Natural killer cell (primary cell): ENCODE data around the gene GMPR. TPM values are rescaled to one million over a fixed set of nuclear protein-coding genes. Genes with fewer than 3 reads are reported as not detected.

Experiments used
- ATAC-seq, 3 donors: fragments of 150-1000 bp in 2 of 3; fragments of 200-7000 bp in 1 of 3; cut with Tn5 transposase; 1 replicate in 1 of 3; 2 replicates in 2 of 3; pipeline ENCODE4 v1.10.0; 2021; ENCODE audit warnings: mild to moderate bottlenecking in 2 of 3, moderate library complexity in 2 of 3
- DNase-seq, 2 donors: peaks; one replicate each; pipeline versions ENCODE4 v3.0.0 to v3.0.0-alpha.2; 2013 to 2021; ENCODE audit warnings: mixed read lengths in 1 of 2
- H3K27ac ChIP-seq: one replicate; pipeline ENCODE4 v1.5.1; 2013; ENCODE audit warnings: mild to moderate bottlenecking, low read length
- H3K27me3 ChIP-seq: one replicate; pipeline ENCODE4 v1.6.1; 2013; ENCODE audit warnings: low read length; ENCODE audit not compliant: control insufficient read depth, insufficient read depth
- H3K36me3 ChIP-seq: one replicate; pipeline ENCODE4 v1.6.1; 2013; ENCODE audit warnings: low read length; ENCODE audit not compliant: control insufficient read depth, insufficient read depth
- H3K4me1 ChIP-seq: one replicate; pipeline ENCODE4 v1.6.1; 2013; ENCODE audit warnings: low read length; ENCODE audit not compliant: control insufficient read depth, insufficient read depth
- H3K4me3 ChIP-seq: one replicate; pipeline ENCODE4 v1.5.1; 2013; ENCODE audit warnings: low read length
- H3K9me3 ChIP-seq: one replicate; pipeline ENCODE4 v1.6.1; 2013; ENCODE audit warnings: low read length; ENCODE audit not compliant: control insufficient read depth, insufficient read depth
- H3K27ac Mint-ChIP-seq, 2 donors: one replicate each; pipeline ENCODE4 v1.8.0; 2022; ENCODE audit warnings: mild to moderate bottlenecking in 2 of 2, mixed read lengths in 2 of 2, moderate library complexity in 1 of 2
- H3K27me3 Mint-ChIP-seq, 2 donors: one replicate each; pipeline ENCODE4 v1.8.0; 2022; ENCODE audit warnings: low read depth in 2 of 2, mixed read lengths in 2 of 2
- H3K36me3 Mint-ChIP-seq: one replicate; pipeline ENCODE4 v1.8.0; 2022; ENCODE audit warnings: mixed read lengths
- H3K4me1 Mint-ChIP-seq, 2 donors: one replicate each; pipeline ENCODE4 v1.8.0; 2022; ENCODE audit warnings: mixed read lengths in 2 of 2
- H3K4me3 Mint-ChIP-seq: one replicate; pipeline ENCODE4 v1.8.0; 2022; ENCODE audit warnings: mild to moderate bottlenecking, moderate library complexity, mixed read lengths
- H3K9me3 Mint-ChIP-seq, 2 donors: one replicate each; pipeline ENCODE4 v1.8.0; 2022; ENCODE audit warnings: mixed read lengths in 2 of 2
- WGBS: methylation state at CpG from one replicate; pipeline ENCODE4 v1.1.7; 2013; ENCODE audit warnings: missing lambda C conversion rate; ENCODE audit not compliant: insufficient coverage; 5-methylcytosine and 5-hydroxymethylcytosine counted together
- intact Hi-C: fragments of 100-400 bp; cut with micrococcal nuclease; formaldehyde crosslinking; loops from one replicate; pipeline ENCODE4 v1.14.2; 2022
- total RNA-seq, 4 donors: library from RNA; stranded (reverse); fragments of 120-200 nt in 1 of 4; gene quantifications; one replicate each; pipeline versions ENCODE4 v1.2.3 to v1.2.4, GENCODE V29; 2013 to 2022
- TF ChIP-seq, protein P1 (sequence below): fragments of 200-600 bp; IDR thresholded peaks from one replicate; pipeline ENCODE4 v1.8.0; 2022; ENCODE audit warnings: antibody characterized with exemption

Gene GMPR
- total RNA-seq, 3 donors from 2014 or later (not counting 1 experiment from before 2014, with no cell fraction given) = 0.95 to 3.4 (median 3.2) TPM

GRCh38 chr6:16200321-16200883 lies 38.0 kb upstream of the GMPR start:
- TF ChIP-seq, protein P1, sequence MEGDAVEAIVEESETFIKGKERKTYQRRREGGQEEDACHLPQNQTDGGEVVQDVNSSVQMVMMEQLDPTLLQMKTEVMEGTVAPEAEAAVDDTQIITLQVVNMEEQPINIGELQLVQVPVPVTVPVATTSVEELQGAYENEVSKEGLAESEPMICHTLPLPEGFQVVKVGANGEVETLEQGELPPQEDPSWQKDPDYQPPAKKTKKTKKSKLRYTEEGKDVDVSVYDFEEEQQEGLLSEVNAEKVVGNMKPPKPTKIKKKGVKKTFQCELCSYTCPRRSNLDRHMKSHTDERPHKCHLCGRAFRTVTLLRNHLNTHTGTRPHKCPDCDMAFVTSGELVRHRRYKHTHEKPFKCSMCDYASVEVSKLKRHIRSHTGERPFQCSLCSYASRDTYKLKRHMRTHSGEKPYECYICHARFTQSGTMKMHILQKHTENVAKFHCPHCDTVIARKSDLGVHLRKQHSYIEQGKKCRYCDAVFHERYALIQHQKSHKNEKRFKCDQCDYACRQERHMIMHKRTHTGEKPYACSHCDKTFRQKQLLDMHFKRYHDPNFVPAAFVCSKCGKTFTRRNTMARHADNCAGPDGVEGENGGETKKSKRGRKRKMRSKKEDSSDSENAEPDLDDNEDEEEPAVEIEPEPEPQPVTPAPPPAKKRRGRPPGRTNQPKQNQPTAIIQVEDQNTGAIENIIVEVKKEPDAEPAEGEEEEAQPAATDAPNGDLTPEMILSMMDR = no peak

DNA sequence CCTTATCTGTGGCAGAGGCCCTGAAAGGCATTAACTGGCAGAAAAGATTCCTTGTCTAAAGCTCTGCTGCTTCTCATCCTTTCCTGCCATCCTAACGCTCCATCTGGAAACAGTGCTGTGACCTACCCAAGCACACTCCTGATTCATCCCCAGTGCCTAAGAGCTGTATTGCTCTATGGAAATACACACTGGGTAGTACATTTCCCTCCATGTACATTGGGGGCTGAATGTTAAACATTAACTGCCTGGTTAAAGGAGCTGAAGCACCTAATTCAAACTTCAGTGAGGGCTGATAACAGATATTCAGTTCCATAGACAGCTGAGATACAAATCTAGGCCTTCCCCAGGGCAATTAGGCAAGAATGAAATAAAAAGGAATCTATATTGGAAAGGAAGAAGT lies 36.7 kb upstream of the GMPR start:
- no peaks in the 10 kb centered on the region for H3K9me3 ChIP-seq
- ATAC-seq = no peak
- DNase-seq = no peak
- Mint-ChIP-seq H3K4me1 (peaks cover 5% of the 10 kb centered on the region in 2 donors), H3K27ac (no peak overlapping the region), H3K9me3 (no peaks in the 10 kb centered on the region), H3K4me3 (no peak overlapping the region), H3K36me3 (no peaks in the 10 kb centered on the region), H3K27me3 (peaks cover 7 to 12% of the 10 kb centered on the region in 2 donors)
- WGBS = 96% methylated on average over 1 of the region's 1 CpG
- H3K36me3 ChIP-seq = no peaks in the 10 kb centered on the region
- intact Hi-C loops = no loop called here
- H3K27me3 ChIP-seq = no peaks in the 10 kb centered on the region
- TF ChIP-seq, protein P1 = no peak
- H3K4me3 ChIP-seq = no peak overlapping the region
- H3K27ac ChIP-seq = no peak overlapping the region
- no peaks in the 10 kb centered on the region for H3K4me1 ChIP-seq

More at GRCh38 chr6:16200321-16200883, 38.0 kb upstream of the GMPR start:
- H3K4me3 ChIP-seq = no peak overlapping the region
- no peak overlapping the region for H3K27ac ChIP-seq
- no peak for DNase-seq
- no peaks in the 10 kb centered on the region for H3K27me3 ChIP-seq
- ATAC-seq = no peak
- H3K27me3 Mint-ChIP-seq = peaks cover 11 to 18% of the 10 kb centered on the region in 2 donors
- H3K9me3 ChIP-seq = no peaks in the 10 kb centered on the region
- WGBS = 88% methylated on average over 18 of the region's 18 CpGs
- no peaks in the 10 kb centered on the region for H3K36me3 ChIP-seq
- no peak overlapping the region for H3K4me3 Mint-ChIP-seq
- no peak overlapping the region for H3K27ac Mint-ChIP-seq
- H3K36me3 Mint-ChIP-seq = no peaks in the 10 kb centered on the region
- H3K4me1 ChIP-seq = no peaks in the 10 kb centered on the region
- intact Hi-C loops = no loop called here
- no peaks in the 10 kb centered on the region for H3K9me3 Mint-ChIP-seq
- no peaks in the 10 kb centered on the region for H3K4me1 Mint-ChIP-seq

- no peak overlapping the region for H3K27ac ChIP-seq
- H3K4me3 ChIP-seq = no peak overlapping the region
- H3K4me1 ChIP-seq = no peaks in the 10 kb centered on the region
- H3K36me3 Mint-ChIP-seq = no peaks in the 10 kb centered on the region
- H3K4me3 Mint-ChIP-seq = no peak overlapping the region
- H3K27ac Mint-ChIP-seq = no peak overlapping the region
- intact Hi-C loops = no loop called here
- H3K27me3 ChIP-seq = no peaks in the 10 kb centered on the region
- H3K9me3 ChIP-seq = no peaks in the 10 kb centered on the region
- DNase-seq = no peak
- no peak for ATAC-seq
- H3K36me3 ChIP-seq = no peaks in the 10 kb centered on the region
- peaks cover 14 to 20% of the 10 kb centered on the region in 2 donors for H3K27me3 Mint-ChIP-seq
- no peaks in the 10 kb centered on the region for H3K9me3 Mint-ChIP-seq
- 88% methylated on average over 5 of the region's 5 CpGs for WGBS
- peaks cover 5% of the 10 kb centered on the region in 2 donors for H3K4me1 Mint-ChIP-seq
- TF ChIP-seq, protein P1 = no peak
These were observed 33.6 kb upstream of the GMPR start for GRCh38 chr6:16204653-16205376.
